HG02884 (cell line): Measurements from ENCODE around the gene FAXDC2.

Source experiments
- ATAC-seq: cut with Tn5 transposase; IDR thresholded peaks from one replicate; pipeline ENCODE4 v1.9.1; 2021; ENCODE audit warnings: mild to moderate bottlenecking, moderate library complexity; ENCODE audit not compliant: unreplicated experiment

Gene FAXDC2, protein sequence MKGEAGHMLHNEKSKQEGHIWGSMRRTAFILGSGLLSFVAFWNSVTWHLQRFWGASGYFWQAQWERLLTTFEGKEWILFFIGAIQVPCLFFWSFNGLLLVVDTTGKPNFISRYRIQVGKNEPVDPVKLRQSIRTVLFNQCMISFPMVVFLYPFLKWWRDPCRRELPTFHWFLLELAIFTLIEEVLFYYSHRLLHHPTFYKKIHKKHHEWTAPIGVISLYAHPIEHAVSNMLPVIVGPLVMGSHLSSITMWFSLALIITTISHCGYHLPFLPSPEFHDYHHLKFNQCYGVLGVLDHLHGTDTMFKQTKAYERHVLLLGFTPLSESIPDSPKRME

DNA sequence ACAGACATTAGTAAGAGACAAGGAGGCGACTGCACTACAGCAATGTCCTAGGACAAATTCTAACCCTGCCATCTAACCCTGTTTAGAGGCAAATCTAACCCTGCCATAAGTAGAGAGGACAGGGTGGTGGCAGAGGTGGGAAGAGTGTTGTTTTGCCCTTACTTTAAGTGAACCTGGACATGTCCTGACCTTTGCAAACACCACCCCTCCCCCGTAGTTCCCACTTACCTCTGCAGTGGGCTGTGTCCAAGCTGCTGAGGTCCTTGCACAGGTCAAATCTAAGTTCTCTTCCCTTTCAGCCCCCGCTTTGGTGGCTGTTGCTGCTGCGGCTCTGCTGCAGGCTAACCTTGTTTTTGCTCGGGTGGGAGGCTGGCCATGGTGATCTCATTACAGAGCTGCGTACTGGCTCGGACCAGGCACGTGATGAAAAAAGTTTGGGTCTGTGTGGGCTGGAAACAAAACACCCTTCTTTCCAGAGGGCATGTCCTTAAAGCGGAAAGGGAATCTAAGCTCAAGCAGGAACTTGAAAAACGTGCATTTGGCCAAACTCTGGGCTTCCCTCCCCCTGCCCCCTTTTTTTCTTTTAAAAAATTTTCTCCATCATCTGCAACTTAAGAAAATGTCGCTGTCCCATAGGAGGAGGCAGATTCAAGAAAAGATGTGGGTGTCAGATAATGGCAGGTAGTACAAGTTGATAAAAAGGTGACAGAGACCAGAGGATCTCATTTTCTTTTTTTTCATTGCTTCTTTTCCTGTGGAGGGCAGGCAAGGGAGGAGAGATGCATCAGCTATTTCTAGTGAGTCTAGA is at the start of gene FAXDC2:
Gene FAXDC2 (minus strand): TSS at position 349 of the 808 bp plus-strand sequence. CDS start 12,425 bp downstream, outside the sequence.
- ATAC-seq = peak; percentile 88

DNA sequence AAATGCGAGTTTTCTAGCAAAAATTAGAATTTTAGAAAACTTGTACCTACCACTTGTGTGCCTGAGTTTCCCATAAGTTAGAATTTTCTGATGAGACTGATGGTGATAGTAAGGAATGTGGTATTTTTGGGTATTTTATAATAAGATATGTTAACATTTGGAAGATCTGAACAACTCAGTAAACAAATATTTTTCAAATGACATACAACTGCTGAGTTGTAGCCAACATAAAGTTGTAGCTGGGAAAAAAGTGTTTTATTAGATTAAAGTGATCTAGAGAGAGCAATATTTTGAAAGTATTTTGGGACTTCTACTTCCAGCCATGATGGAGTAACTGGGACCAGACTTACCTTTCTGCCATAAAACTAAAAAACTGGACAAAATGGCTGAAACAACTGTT is 49.7 kb upstream of the FAXDC2 start:
- no peak for ATAC-seq

DNA sequence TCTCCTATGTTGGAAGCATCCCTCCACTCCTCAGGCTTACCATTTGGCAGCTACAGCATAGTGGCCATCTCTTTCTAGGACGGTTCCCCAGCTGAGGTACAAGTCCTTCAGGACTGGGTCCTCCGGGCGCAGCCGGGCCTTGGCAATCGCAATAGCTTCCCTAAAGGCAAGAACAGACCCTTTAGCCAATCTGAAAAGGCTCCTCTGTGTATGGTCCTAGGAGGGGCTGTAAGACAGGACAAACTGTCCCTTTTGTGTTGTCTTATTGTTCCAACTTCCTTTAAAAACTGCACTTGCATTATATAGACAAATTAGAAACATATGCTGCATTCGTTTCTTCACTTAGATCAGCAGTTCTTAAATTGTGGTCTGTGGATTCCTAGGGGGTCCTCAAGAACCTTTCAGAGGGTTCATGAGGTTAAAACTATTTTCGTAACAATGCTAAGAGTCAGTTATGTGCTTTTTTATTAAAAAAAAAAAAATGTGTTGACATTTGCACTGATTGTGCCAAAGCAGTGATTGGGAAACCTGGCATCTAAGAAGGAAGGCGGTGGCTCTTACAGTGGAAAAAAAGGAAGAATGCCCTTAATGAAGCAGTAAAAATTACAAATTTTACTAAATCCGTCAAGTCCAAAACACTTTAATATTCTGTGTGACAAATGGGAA is 48.9 kb upstream of the FAXDC2 start:
- ATAC-seq = no peak

DNA sequence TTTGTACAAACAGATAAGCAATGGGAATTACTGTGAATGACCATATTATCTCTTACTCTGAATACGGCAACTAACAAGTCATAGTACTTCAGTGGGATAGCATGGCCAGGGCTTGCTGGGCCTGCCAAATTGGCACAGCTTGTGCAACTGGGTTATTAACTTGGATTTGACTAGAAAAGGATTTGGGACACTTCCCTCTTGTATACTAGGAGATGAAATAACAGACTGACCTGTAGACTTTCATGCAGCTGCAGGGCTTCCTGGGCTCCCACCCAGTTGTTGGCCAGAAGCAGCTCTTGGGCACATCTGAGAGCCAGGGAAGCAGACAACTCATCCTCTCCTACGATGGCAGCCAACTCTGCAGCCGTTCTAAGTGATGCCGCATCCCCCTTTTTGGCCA is 47.8 kb upstream of the FAXDC2 start:
- no peak for ATAC-seq

DNA sequence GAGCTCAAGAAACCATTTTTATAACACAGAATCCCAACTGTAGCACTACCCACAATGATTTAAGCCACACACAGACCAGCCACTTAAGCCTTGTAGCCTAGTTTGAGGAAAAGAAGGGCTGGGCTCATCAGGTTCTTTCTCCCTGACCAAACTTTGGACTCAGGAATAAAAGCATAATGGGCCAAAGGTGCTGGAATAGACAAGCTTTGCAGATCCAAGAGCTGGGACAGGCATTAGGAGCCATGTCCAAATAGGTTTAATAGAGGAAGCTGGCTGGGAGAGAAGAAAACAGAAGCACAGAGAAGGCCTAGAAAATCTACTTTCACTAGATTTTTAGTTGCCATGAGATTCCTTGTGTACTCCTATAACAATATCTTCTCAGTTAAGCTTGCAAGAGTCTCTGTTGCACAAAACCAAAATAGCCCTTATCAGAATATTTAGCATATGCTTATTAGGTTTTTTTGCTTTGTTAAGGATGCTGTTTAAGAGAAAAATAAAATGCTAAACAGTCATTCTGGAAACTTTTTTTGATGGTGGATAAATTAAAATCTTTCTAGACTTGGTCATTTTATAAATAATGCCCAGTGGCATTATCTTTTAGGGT is 46.3 kb upstream of the FAXDC2 start:
- ATAC-seq = no peak

DNA sequence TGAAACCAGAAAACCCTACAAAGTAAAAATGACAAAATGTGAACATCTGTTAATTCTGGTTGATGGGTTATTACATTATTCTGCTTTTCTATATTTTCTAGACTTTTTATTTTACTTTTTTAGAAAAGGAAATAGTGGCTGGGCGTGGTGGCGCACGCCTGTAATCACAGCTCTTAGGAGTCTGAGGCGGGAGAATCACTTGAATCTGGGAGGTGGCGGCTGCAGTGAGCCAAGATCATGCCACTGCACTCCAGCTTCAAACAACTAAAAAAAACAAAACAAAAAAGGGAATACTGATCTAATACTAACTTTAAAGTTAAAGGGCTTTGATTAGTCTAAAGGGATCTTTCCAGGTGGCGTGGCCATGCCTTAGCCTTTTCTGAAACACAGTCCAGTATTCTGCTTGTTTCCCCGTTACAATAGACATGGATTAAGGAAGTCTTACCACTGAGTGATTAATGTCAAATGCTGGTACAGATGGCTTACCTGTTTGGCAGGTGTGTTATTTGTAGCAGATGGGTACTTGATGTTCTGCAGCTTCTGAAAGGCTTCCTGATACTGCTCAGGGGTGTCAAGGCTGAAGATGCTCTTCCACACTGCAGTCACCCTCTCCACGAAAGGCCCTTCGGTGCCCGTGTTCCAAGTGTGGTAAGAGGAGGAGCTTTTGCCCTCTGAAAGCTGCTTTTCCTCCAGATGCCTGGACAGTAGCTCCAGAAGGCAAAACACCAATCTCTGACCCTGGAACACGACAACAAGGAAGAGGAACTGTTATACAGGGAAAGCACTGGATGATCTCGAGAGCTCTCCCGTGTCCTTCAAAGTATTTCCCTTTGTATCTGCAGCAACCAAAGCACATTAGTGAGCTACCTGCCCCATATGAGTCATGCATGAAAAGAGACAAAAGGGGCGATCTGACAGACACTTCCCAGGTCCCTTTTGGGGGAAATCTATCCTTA is 45.5 kb upstream of the FAXDC2 start:
- no peak for ATAC-seq

DNA sequence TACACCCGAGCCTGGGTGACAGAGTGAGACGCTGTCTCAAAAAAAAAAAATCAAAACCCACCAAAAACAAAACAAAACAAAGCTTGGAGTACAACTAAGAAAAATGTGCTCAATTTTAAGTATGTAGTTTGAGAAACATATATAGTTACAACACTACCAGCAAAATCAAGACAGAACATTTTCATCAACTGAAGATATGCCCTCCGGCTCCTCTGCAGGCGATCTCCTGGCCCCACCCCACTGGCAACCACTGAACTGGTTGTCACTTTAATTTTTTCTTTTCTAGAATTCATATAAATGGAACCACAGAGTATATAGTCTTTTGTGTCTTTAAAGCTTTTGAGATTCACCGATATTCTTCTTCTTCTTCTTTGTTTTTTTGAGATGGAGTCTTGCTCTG is 43.0 kb upstream of the FAXDC2 start:
- ATAC-seq = no peak

DNA sequence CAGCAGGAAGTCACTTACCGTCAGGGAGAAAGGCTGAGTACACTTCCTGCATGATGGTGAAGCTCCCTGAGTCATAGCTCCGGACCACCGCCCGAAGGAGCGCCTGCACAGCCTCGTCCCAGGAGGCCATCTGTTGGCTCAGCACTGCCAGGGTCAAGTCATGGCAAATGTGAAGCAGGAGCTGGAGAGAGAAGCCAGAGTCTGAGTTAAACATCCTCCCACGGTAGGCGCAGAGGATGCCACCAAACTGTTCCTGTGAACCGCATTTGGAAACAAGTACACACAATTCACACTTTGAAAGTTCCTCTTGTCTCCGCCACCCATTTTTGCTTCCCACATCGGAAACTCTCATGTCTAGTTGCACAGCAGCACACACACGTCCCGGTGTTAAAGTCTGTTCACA is 42.0 kb upstream of the FAXDC2 start:
- no peak for ATAC-seq

DNA sequence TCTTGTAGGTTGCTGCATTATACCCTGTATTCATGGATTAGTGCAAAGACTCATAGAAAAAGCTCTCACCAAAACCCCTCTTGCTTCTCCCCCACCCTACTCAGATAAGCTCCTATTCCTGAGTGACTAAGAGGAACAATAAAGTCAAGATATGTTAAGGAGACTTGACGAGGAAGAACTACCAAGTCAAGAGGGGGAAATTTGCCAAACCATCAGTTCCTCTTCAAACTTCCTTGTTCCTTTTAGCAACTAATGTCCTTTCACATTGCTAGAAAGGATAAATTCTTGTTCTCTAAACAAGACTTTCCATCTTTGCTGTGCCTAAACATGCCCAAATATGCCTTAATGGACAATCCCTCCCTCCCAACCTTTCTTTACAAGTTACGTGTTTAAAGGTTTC is 35.0 kb upstream of the FAXDC2 start:
- ATAC-seq = no peak

DNA sequence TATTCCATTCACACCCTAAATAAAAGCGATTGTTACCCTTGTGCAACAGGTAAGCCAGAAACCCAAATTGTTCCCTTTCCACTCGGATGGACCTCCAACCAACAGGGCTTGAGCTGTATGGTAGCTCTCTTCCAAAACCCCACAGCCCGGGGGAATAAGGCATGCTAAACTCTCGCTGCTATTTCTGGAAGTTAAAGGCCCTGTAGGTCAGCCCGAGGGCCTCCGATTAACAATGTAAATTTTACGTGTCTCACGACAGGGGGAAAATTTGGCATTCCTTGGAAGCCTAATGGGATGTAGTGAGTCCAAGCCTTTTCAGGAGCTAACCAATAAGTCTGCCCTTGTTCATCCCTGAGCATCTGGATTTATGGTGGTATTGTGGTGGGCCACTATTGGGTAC is 34.0 kb upstream of the FAXDC2 start:
- ATAC-seq = no peak

DNA sequence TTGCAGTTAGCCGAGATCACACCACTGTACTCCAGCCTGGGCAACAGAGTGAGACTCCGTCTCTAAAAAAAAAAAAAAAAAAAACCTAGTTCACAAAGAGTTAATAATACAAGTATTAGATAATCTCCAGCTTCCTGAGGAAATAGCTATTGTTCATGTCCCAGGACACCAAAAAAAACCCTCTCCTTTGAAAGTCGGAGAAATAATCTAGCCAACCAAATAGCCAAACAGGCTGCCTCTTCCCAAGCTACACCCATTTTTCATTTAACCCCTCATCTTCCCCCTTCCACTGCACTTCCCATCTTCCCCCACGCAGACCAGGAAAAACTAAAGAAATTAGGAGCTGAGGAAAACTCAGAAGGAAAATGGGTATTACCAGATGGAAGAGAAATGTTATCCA is 31.6 kb upstream of the FAXDC2 start:
- no peak for ATAC-seq

DNA sequence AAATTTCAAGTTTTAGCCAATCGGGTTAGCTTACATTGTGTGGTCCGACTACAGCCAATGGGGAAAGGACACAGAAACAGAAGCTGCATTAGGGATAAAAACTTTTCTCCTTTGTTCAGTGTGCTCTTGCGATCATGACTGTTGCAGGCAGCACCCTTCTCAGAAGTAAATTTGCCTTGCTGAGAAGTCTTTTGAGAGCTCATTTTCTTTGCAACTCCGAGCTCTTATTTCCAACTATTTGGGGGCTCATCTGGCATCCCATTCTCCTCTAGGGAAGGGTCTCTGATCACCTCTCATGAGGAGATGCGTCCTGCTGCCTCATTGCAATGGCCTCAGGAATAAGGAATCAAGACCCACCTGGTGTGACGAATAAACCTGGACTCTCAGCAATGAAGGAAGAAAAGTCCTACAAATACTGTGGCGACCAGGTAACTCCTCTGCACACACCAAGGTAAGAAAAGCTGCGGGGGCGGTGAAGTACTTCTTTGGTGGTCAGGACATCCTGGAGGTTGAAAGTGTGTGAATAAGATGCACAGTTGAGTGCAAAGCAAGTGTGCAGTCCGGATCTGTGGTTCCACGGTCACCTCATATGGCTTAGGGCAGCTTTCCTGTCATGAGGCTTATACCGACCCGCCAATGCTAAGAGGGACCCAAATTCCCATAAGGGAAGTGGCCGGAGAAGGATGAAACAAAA is 28.4 kb upstream of the FAXDC2 start:
- no peak for ATAC-seq

DNA sequence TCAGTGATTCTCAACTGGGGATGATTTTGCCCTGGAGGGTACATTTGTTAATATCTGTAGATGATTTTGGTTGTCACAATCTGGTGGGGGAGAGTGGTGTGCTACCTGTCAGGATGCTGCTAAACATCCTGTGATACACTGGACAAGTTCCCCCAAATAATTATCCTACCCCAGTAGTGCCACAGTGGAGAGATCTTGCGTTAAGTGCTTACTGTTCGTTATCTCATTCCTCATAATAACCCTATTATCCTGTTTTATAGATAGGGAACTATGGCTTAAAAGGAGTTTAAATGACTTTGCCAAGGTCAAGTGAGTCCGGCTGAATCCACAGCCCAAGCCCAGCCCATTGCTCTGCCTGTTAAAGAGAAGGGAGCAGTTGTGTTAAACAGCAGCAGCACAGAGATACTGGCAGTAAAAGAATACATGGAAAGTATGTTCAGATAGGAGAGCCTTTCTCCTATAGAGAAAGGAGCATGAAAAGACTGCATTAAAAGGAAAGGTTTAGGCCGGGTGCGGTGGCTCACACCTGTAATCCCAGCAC is 23.5 kb upstream of the FAXDC2 start:
- no peak for ATAC-seq

DNA sequence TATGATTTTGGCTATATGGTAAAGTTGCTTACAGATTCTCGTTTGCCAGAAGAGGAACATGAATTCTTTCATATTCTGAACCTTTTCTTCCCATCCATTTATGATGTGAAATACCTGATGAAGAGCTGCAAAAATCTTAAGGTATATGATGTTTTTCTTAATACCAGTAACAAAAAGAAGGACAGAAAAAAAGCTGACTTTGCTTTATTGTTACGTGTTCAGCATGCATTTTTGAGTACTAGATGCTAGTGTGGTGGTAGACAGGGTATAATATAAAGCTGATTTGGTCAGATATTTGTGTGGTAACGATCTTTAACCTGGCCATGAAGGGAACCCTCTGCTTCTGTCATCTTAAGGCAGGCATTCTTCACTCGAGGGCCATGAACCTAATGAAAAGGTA is 21.3 kb upstream of the FAXDC2 start:
- ATAC-seq = no peak

DNA sequence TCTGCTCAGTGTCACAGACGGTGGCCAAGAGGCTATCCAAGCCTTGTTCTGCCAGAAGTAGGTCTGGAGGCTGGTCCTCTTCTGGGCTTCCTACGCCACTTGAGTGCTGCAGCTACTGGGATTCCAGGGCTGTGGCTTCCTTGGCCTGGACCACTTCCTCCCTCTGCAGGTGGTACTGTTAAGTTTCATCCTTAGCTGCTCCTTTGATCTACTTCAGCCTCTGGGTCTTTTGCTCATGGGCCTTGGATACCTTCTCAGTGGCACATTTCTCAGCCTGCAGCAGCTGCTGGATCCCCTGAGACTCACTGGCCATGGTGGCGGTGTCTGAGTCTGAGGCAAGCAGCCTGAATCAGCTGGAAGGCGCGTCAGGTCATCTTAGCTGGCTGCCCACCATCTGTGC is 18.3 kb upstream of the FAXDC2 start:
- ATAC-seq = no peak

DNA sequence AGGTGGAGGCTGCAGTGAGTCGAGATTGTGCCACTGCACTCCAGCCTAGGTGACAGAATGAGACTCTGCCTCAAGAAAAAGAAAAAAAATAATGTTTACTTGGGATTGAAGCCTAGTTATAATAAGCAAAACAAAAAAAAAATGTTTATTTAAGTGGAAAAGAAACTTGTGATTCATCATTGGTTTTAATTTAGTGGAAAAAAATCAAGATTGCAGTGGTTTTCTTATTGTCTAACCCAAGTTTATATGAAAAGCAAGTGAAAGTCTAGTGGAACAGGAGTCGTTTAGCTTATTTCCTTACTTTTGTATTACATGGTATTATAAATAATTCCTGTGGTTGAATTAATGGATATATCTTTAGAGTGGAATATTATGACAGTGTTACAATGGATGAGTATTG is 16.4 kb upstream of the FAXDC2 start:
- ATAC-seq = no peak

DNA sequence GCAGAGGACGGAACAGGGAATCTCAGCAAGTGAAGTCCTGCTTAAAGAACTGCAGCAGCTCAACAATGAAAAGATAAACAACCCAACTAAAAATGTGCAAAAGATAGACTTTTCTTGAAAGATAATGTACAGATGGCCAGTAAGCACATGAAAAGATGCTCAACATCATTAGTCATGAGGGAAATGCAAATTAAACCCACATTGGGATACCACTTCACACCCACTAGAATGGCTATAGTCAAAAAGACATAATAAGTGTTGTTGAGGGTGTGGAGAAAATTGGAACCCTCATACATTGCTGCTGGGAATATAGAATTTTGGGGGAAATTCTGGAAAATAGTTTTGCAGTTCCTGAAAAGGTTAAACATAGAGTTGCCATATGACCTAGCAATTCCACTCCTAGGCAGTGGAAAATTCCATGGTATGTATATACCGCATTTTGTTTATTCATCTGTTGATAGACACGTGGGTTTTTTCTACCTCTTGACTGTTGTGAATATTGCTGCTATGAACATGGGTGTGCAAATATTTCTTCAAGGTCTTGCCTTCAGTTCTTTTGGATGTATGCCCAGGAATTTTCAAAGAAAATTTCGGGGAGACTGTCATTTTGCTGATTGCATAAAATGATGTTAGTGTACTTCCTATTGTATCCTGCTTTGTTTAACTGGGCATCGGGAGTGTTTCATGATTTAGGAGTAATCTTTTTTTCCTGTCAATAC is 15.2 kb upstream of the FAXDC2 start:
- ATAC-seq = no peak

DNA sequence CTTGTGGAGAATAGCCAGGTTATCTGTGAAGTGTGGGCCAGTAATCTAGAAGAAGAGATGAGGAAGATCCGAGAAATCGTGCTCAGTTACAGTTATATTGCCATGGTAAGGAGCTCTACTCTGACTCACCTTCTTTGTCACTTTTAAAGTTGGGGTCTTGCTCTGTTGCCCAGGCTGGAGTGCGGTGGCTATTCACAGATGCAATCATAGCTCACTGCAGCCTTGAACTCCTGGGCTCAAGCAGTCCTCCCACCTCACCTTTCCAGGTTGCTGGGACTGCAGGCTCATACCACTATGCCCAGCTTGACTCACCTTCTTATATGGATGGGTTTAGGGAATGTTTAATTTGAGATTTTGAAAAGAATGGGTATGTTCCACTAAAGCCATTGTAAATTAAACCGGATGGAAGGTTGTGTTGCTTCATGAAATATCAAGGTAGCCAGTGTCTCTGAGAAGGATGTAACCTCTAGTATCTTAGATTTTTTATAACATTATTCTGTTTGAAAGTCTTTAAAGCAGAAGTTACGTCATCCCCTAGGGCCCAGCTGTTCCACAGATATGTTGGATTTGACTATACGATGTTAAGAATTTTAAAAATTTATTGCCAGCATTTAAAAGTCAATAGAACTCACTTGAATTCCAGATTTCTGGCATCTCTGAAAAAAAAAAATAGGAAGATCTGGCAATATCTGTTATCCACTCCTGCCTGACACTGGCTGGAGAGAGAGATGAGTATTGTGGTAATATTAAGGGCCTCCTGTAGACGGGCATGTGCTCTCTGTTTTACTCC is 13.1 kb upstream of the FAXDC2 start:
- ATAC-seq = no peak
